Psoas muscle (tissue), 8 donors: ENCODE measurements around the gene JAM2. TPM values are rescaled to one million over a fixed set of nuclear protein-coding genes. Genes with fewer than 3 reads are reported as not detected.

Experiments
- ATAC-seq, 4 donors: fragments of 200-7000 bp; cut with Tn5 transposase; one replicate each; pipeline ENCODE4 v1.9.1; 2020; ENCODE audit warnings: moderate library complexity in 3 of 4, mild to moderate bottlenecking in 2 of 4
- DNase-seq, 2 donors: peaks; one replicate each; pipeline ENCODE4 v3.0.0-alpha.2; 2020
- H3K27ac ChIP-seq: fragments of 200-600 bp; one replicate; pipeline ENCODE4 v1.8.0; 2022
- H3K27me3 ChIP-seq, 3 donors: fragments of 200-600 bp in 1 of 3; one replicate each; pipeline versions ENCODE4 v1.6.1 to v1.8.0; 2013 to 2022; ENCODE audit warnings: low read length in 2 of 3, mild to moderate bottlenecking in 2 of 3, moderate library complexity in 1 of 3; ENCODE audit not compliant: insufficient read depth in 3 of 3
- H3K36me3 ChIP-seq, 2 donors: fragments of 200-600 bp in 1 of 2; one replicate each; pipeline versions ENCODE4 v1.6.1 to v1.8.0; 2013 to 2022; ENCODE audit warnings: low read depth in 1 of 2, mild to moderate bottlenecking in 1 of 2, moderate library complexity in 1 of 2; ENCODE audit not compliant: insufficient read depth in 1 of 2
- H3K4me1 ChIP-seq: fragments of 200-600 bp; one replicate; pipeline ENCODE4 v1.8.0; 2022
- H3K4me3 ChIP-seq: fragments of 200-600 bp; one replicate; pipeline ENCODE4 v1.8.0; 2022; ENCODE audit warnings: mild to moderate bottlenecking
- H3K9me3 ChIP-seq: fragments of 200-600 bp; one replicate; pipeline ENCODE4 v1.8.0; 2022
- WGBS, 3 donors: extraction: QIAGEN DNeasy Blood & Tissue Kit; methylation state at CpG; one replicate each; pipeline versions ENCODE4 v1.1.6 to v1.1.7; 2013; 5-methylcytosine and 5-hydroxymethylcytosine counted together
- intact Hi-C, 2 donors: fragments of 100-400 bp; cut with DNase I; formaldehyde crosslinking; loops; one replicate each; pipeline versions ENCODE4 v1.11.0 to v1.14.2; 2022
- polyA plus RNA-seq, 3 donors: library from polyadenylated mRNA; stranded (reverse); fragments of 200-250 nt; gene quantifications; one replicate each; pipeline ENCODE4 v1.2.3, GENCODE V29; 2013
- total RNA-seq, 4 donors: library from RNA; stranded (reverse); fragmentation: NEBNext Ultra II Directional in 2 of 4; extraction: Animal tissue kit (Norgen Biotek cat#: 25700) in 2 of 4; gene quantifications; one replicate each; pipeline versions ENCODE4 v1.2.1 to v1.2.4, GENCODE V29; 2021 to 2023
- TF ChIP-seq, protein P1 (sequence below): fragments of 200-600 bp; IDR thresholded peaks from one replicate; pipeline ENCODE4 v1.8.0; 2022; ENCODE audit warnings: antibody characterized with exemption
- donor health status: healthy with polysubstance abuse.
- donor health status: DM: no; HTN: no; CAD: no; lungs with moderate emphysema.
- donor health status: Bipolar disorder and iron deficiency.
- donor health status: healthy.
- donor health status: DM: yes; HTN: yes; CAD: no.
- donor health status: DM: no; HTN: no; CAD: no.
- donor health status: DM: no; HTN: no; CAD: no.
- donor health status: DM: yes; HTN: yes; CAD: no.

Gene JAM2
- total and polyA plus RNA-seq, 7 donors = 3.6 to 17.1 (median 4.7) TPM

DNA sequence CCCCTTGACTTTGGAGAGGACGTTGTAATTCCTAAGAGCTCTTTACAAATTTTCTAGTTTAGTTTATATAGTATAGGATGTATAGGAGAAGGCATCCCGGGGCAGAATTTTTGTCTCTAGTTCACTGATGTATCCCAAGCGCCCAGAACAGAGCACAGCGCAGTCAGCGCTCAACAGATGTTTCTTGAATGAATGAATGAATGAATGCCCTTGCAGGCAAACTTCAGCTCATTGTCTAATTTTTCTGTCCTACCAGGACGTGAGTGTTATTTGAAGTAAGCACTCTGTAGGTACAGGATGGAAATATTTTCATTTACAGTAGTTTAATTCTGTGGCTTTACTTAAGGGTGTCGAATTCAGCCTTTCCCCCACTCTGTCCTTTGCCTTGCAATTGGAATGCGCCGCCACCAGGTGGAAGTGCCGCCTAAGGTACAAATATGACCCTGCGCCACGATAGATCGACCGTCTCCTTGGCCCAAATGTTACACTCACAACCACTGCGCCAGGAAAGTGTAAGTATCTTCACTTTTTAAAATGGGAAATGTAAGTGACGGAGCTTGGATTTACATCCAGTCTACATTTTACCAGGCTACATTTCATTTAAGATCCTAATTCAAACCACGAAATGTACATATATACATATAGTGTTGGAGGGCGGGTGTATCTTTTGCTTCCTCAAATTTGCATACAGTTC is 30.9 kb upstream of the JAM2 start:
- Histone ChIP-seq H3K27me3 (no peaks in the 10 kb centered on the region), H3K36me3 (peaks cover 3 to 24% of the 10 kb centered on the region in 2 donors), H3K4me1 (peaks cover 22% of the 10 kb centered on the region), H3K9me3 (no peaks in the 10 kb centered on the region), H3K27ac (peak overlapping the region; percentile 87), H3K4me3 (peak overlapping the region; percentile 75)
- ATAC-seq (peak; percentile 91 to 94 (median 92)), DNase-seq (peak; percentile 75 to 88)
- 5 to 9% (median 8%) methylated on average over 18 of the region's 18 CpGs for whole genome bisulfite sequencing, 3 donors
- intact Hi-C loops = loop anchor here (1.0 to 5.0 kb wide), 4 partner anchors 28 to 1109 kb away; partner anchors contain the start of genes ATP5PF (in 1 of the 2) and GABPA (in 1 of the 2)
- TF ChIP-seq, protein P1, sequence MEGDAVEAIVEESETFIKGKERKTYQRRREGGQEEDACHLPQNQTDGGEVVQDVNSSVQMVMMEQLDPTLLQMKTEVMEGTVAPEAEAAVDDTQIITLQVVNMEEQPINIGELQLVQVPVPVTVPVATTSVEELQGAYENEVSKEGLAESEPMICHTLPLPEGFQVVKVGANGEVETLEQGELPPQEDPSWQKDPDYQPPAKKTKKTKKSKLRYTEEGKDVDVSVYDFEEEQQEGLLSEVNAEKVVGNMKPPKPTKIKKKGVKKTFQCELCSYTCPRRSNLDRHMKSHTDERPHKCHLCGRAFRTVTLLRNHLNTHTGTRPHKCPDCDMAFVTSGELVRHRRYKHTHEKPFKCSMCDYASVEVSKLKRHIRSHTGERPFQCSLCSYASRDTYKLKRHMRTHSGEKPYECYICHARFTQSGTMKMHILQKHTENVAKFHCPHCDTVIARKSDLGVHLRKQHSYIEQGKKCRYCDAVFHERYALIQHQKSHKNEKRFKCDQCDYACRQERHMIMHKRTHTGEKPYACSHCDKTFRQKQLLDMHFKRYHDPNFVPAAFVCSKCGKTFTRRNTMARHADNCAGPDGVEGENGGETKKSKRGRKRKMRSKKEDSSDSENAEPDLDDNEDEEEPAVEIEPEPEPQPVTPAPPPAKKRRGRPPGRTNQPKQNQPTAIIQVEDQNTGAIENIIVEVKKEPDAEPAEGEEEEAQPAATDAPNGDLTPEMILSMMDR = peak; percentile 90

DNA sequence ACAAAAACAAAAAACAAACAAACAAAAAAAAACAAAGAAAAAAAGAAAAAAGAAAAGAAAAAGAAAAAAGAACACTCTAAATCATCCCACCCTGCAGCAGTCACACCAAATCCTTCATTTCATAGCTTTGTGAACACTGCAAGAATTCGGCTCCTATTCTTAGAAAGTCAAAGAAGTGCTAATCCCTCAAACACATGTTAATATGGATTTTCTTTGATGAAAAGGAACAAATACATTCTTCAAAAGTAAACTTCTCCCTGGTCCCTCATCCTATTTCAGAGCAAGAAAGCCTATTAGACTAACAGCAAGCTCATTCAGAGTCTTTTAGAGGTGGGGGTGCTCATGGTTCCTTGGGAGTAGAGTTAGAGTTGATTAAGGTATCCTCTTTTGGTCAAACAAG is 24.6 kb upstream of the JAM2 start:
- TF ChIP-seq, protein P1 = no peak
- intact Hi-C loops = no loop called here
- WGBS, 3 donors = 86 to 89% (median 87%) methylated on average over 1 of the region's 1 CpG
- Histone ChIP-seq H3K4me1 (no peaks in the 10 kb centered on the region), H3K27ac (no peak overlapping the region), H3K9me3 (no peaks in the 10 kb centered on the region), H3K4me3 (no peak overlapping the region), H3K36me3 (no peaks in the 10 kb centered on the region), H3K27me3 (no peaks in the 10 kb centered on the region)
- ATAC-seq (no peak), DNase-seq (no peak)

DNA sequence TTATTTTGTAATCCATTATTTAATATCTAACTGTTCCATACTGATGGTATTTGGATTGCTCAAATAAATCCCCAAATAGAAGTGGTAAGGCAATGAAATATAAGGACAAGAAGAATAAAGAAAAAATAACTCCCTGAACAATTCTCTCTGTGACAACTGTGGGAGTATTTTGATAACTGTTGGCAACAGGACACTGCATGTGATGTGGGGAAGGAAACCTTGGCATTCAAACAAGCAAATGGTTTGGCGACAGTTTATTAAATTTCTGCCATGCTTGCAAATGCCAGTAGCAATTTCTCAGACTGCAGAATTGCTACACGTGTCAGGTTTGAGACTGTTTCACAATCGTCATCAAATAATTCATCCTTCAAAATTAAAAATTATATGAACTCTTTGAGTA is 23.2 kb upstream of the JAM2 start:
- 21 to 32% (median 27%) methylated on average over 3 of the region's 3 CpGs for WGBS, 3 donors
- H3K27ac ChIP-seq = no peak overlapping the region

DNA sequence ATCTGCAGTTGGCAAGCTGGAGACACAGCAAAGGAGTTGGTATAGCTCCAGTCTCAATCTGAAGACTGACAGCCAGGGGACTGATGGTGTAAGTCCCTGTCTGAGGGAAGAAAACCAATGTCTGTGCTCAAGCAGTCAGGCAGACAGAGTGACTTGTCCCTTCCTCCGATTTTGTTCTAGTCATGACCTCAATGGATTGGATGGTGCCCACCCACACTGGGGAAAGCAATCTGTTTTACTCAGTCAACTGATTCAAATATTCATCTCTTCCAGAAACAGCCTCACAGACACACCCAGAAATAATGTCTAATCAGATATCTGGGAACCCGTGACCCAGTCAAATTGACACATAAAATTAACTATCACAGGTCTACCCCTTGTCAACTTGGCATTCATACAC is 19.9 kb upstream of the JAM2 start:
- H3K9me3 ChIP-seq = no peaks in the 10 kb centered on the region
- intact Hi-C loops = no loop called here
- 66 to 81% (median 71%) methylated on average over 2 of the region's 2 CpGs for WGBS, 3 donors
- no peaks in the 10 kb centered on the region for H3K4me1 ChIP-seq
- TF ChIP-seq, protein P1 = no peak
- no peaks in the 10 kb centered on the region for H3K36me3 ChIP-seq
- DNase-seq = no peak
- no peak for ATAC-seq
- no peak overlapping the region for H3K4me3 ChIP-seq
- no peak overlapping the region for H3K27ac ChIP-seq
- H3K27me3 ChIP-seq = no peaks in the 10 kb centered on the region

More for the DNA sequence above, 23.2 kb upstream of the JAM2 start:
- DNase-seq (no peak), ATAC-seq (peak in 1 of 4 donors; percentile 62)
- no peaks in the 10 kb centered on the region for H3K27me3 ChIP-seq
- H3K4me3 ChIP-seq = no peak overlapping the region
- no peaks in the 10 kb centered on the region for H3K36me3 ChIP-seq
- TF ChIP-seq, protein P1 = no peak
- intact Hi-C loops = no loop called here
- H3K9me3 ChIP-seq = no peaks in the 10 kb centered on the region
- no peaks in the 10 kb centered on the region for H3K4me1 ChIP-seq

DNA sequence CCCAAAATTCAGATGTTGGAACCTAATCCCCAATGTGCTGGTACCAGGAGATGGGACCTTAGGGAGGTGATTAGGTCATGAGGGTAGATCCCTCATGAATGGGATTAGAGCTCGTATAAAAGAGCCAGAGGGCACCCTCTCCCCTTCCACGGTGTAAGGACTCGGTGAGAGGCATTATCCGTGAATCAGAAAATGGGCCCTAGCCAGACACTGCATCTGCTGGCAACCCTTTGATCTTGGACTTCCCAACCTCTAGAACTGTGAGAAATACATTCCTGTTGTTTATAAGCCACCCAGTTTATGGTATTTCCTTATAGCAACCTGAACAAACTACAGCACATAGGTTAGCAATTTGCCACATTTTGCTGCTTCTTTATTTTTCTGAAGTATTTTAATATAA is 14.5 kb upstream of the JAM2 start:
- Histone ChIP-seq H3K36me3 (no peaks in the 10 kb centered on the region), H3K27me3 (no peaks in the 10 kb centered on the region), H3K27ac (no peak overlapping the region), H3K4me1 (no peaks in the 10 kb centered on the region), H3K9me3 (no peaks in the 10 kb centered on the region), H3K4me3 (no peak overlapping the region)
- intact Hi-C loops = no loop called here
- TF ChIP-seq, protein P1 = no peak
- DNase-seq (no peak), ATAC-seq (no peak)
- 77 to 79% (median 77%) methylated on average over 4 of the region's 4 CpGs for WGBS, 3 donors
